Medulla oblongata (tissue), 1 donor: ENCODE results near the gene EEA1.
"Not testable (repeated sequence)": the region's sequence is repeated elsewhere in the genome, so short reads cannot be mapped to it uniquely, and the experiment has no call there.

Experiments used
- DNase-seq: peaks from one replicate; pipeline ENCODE4 v3.0.0-alpha.2; 2015; ENCODE audit errors: extremely low spot score

The EEA1 gene

DNA sequence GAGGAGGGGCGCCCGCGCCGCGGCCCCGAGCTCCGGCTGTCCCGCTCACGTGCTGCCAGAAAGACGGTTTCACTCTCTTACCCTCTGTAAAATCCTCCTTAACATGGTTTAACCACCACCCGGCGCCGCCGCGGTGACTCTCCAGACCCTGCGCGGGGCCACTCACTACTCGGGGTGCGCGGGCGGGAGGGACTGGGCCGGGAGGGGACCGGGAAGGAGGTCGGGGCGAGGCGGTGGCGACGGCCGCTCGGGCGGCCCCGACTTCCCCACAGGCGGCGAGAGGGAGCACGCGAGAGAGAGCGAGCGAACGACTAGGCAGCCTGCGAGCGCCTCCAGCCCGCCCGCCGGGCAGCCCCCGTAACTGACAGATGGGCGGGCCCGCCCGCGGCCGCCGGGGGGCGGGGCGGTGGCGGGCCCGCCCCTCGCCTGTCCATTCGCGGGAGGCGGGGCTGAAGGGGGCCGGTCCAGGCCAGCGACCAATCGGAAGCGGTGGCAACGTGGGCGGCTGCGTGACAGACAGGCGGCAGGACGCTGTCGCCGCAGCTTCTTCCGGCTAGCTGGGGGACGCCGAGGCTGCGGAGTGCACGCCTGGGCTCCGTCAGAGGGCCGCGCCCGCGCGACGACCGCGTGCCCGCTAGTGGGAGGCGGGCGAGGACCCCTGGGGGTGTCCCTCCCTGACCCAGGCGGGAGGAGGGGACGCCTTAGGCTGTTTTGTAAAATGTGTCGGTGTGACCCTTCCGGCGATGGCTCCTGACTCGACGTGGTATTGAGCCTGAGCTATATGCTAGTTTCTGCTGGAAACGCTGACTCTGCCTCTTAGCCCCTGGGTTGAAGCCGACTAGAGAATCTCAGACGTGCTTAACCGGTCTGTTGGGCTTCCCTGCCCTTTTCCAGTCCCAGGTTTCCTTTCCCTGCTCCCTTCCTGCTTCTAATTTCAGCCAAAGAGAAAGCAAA is at the start of gene EEA1:
Gene EEA1, minus strand, starts transcription at position 334 of the 954 bp plus-strand sequence. Its CDS starts 229 bp downstream, at position 105.
- DNase-seq = peak; percentile 98

GRCh38 chr12:92978607-92979006 is 49.5 kb upstream of the EEA1 start:
- no peak for DNase-seq

DNA sequence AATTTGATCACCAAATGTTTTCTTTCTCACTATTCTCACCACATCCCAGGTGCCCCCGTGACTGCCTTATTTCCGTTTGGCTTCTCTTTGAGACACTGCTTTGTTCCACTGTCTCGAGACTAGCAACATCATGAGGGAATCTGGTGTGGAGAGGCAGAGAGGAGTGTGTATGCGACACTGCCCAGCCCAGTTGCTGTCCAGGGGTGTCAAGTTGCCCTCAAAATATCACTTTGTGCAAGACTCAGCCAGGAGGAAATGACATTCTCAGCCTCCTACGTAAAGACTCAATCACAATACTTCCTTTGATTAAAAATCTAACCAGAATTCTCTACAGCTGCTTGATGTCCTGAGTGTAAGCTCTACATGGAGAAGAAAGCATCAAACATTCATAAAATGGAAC is 48.2 kb upstream of the EEA1 start:
- DNase-seq = no peak

GRCh38 chr12:92974759-92975158 is 45.7 kb upstream of the EEA1 start:
- DNase-seq = no peak

DNA sequence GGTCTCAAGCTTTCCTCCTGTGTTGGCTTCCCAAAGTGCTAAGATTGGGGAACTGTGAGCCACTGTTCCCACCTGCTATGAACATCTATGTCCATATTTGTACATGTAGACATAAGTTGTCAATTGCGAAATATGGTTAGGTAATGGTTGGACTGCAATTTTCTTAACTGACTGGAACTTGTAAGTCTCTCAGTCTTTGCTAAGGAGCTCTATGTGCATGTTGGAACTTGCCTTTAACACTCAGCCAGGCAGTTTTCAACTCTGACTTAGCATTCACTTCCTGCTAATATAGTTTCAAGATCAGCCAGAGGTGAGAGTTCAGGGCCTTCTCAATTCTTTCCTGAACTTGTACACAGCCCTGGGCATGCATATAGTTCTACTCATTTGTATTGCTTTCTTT is 44.5 kb upstream of the EEA1 start:
- no peak for DNase-seq

GRCh38 chr12:92971859-92972524 is 42.9 kb upstream of the EEA1 start:
- DNase-seq = peak; percentile 4

DNA sequence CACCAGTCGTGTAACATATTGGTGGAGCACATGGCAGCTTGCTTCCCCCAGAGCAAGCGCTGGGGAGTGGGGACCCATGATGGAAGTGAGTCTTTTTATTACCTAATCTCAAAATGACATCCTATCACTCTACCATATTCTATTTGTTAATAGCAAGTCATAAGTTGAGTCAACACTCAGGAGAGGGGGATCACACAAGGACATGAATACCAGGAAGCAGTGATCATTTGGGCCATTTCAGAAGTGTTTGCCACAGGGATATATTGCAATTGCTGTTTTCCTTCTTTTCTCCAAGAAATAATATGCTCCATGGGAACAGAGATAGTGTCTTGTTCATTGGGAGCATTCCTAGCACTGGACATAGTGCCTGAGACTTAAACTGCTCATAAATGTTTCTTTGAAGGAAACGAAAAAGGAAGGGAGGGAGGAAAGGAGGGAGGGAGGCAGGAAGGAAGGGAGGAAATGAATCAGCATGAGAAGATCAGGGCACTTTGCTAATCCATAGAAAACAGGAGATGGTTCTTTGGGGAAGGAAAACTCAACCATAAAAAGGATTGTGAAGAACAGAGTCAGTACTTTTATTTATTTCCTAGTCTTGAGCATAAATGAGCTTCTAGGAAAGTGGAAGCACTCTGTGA is 39.2 kb upstream of the EEA1 start:
- DNase-seq = no peak

GRCh38 chr12:92964378-92964777 is 35.3 kb upstream of the EEA1 start:
- not testable (repeated sequence) for DNase-seq

DNA sequence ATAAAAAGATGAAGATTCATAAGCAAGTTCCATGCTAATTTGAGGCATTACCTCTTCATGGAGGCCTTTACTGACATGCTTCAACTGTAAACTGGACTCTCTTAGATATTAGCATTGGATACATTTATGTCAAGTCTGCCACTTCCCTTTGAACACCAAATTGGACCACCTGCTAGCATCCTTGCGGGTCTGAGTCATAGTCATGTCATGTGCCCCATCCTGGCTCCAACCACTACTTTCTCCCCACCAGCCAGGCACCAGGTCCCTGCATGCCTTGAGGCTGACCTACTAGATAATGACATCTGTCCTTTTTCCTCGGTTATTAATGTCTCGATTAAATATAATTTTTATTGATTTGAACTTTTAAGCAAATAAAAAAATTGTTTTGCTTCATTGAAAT is 32.9 kb upstream of the EEA1 start:
- no peak for DNase-seq

GRCh38 chr12:92955997-92956663 is 27.0 kb upstream of the EEA1 start:
- no peak for DNase-seq

GRCh38 chr12:92953747-92954146 is 24.7 kb upstream of the EEA1 start:
- DNase-seq = no peak

DNA sequence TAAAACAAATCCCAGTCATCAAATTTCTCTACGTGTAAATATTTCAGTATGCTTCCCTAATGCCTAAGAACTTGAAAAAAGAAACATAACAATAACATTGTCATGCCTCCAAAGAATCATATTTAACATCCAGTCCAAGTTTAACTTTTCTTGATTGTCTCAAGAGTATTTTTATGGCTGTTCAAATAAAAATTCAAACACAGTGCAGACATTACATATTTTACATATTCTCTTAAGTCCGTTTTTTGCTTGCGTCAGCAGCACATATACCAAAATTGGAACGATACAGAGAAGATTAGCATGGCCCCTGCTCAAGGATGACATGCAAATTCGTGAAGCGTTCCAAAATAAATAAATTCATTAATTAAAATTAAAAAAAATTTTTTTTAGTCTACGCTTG is 23.3 kb upstream of the EEA1 start:
- DNase-seq = no peak

GRCh38 chr12:92951006-92951405 is 21.9 kb upstream of the EEA1 start:
- no peak for DNase-seq

DNA sequence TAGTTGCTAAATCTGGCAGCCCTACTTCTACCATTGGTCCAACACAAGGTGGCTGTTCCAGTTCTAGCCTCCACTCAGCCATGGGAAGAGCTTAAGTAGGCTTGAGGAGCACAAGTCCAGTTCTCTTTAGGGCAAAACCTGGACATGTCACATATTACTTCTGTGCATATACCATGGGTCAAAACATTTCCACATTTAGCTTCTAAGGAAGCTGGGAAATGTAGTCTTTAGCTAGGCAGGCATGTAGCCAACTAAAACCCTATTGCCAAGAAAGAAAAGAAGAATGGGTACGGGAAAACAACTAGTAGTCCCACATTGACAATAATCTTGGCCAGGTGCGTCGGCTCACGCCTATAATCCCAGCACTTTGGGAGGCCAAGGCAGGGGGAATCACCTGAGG is 20.9 kb upstream of the EEA1 start:
- no peak for DNase-seq

DNA sequence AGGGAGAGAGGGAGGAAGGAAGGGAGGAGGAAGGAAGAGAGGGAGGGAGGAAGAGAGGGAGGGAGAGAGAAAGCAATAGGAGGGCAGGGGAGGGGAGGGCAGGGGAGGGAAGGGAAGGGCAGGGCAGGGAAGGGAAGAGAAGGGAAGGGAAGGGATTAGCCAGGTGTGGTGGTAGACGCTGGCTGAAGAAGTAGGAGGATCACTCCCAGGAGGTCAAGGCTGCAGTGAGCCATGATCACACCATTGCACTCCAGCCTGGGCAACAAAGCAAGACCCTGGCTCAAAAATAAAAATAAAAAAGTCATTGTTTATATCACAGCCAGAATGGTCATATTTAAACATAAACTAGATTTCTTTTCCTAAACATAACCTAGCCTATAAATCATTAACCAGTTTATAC is 20.4 kb upstream of the EEA1 start:
- no peak for DNase-seq

DNA sequence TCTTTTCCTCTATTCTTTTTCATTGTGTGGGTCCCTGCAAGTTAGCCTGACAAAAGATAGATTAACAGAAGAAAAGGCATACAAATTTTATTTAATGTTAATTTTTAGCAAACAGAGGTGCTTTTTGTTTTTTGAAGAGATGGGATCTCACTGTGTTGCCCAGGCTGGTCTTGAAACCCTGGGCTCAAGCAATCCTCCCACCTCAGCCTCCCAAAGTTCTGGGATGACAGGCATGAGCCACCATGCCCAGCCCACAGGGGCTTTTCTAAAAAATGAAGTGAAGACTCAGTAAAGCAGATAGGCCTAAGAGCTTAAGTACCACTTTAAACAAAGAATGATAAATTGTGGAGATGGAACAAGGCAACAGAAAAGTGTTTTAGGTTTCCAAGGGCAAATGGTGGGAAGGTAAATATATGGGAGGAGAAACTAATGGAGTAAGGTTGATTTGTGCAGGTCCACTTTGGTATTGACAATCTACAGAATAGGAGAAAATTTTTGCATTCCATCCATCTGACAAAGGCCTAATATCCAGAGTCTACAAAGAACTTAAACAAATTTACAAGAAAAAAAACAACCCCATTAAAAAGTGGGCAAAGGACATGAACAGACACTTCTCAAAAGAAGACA is 18.6 kb upstream of the EEA1 start:
- no peak for DNase-seq

GRCh38 chr12:92945659-92946220 is 16.6 kb upstream of the EEA1 start:
- no peak for DNase-seq

GRCh38 chr12:92943482-92944250 is 14.6 kb upstream of the EEA1 start:
- no peak for DNase-seq

DNA sequence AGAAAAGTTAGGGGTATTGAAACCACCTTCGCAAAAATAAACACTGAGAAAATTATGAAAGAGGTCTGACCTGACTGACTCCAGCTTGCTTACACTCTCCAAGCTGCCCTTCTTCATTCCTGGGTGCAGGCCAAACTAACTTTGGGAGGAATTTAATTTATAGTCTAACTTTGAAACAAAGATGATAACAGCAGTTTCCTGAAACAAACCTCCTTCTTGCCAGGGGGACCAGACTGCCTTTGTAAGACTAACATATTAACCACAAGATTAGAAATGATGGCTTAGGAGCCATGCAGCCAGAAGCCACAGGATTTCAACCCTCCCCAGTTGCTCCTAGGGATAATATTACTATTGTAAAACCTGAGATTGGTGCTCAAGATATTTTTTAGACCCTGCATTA is 13.8 kb upstream of the EEA1 start:
- DNase-seq = no peak

DNA sequence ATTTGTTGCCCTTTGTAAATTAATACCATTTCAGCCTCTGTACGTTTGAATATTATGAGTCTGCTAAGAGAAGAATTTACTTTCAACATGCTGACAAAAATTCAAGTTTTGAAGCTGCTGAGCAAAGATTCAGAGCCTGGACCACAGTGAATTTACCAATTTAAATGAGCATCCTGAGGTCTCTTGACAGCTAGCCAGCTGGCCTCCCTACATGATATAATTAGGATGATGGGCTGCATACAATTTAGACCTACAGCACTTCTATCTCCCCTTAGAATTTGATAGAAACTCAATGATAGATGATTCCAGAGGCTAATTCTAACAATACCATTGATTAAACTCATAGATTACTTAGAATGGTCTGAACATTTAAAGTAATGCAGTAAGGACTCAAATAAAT is 10.0 kb upstream of the EEA1 start:
- no peak for DNase-seq
